Activated CD8-positive, alpha-beta memory T cell treated with anti-CD3 and anti-CD28 coated beads, Interleukin-2, amount 50 U/mL, for 1 hour (primary cell): Measurements from ENCODE around the gene MCFD2.

Experiments used
- DNase-seq: peaks from one replicate; pipeline ENCODE4 v3.0.0-alpha.2; 2020; ENCODE audit errors: extremely low read depth

MCFD2 gene

GRCh38 chr2:46873604-46874068 lies 42.0 kb downstream of the MCFD2 start:
- DNase-seq: no peak

DNA sequence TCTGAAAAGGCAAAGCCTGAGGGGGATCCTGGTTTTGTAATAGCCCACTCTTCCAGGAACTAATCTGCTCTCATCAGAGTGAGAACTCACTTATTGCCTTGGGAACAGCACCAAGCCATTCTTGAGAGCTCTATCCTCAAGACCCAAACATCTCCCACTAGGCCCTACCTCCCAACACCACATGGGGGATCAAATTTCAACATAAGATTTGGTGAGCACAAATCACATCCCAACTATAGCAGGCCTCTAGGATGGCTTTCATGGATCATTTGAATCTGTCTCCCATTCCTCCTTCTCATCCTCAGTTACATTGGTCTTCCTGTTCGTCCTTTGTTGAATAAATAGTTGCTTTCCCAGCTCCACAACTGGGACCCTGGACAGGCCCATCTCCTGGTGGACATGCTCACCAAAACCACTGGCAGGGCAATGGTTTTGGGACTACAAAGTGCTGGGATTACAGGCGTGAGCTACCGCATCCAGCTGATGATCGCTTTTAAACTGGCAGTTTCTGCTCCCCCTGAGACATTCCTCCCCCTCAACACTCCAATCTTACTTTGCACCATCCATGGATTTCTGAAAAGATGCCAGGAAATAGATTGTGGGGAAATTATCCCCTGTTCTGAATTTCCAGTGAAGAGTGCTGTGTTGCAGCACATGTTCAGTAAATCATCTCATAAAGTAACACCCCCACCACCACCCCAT lies 42.6 kb downstream of the MCFD2 start:
- DNase-seq: no peak

GRCh38 chr2:46871976-46872381 lies 43.6 kb downstream of the MCFD2 start:
- no peak for DNase-seq

GRCh38 chr2:46870051-46870839 lies 45.4 kb downstream of the MCFD2 start:
- no peak for DNase-seq

GRCh38 chr2:46869621-46870020 lies 46.0 kb downstream of the MCFD2 start:
- no peak for DNase-seq

GRCh38 chr2:46866770-46867246 lies 48.8 kb downstream of the MCFD2 start:
- no peak for DNase-seq

DNA sequence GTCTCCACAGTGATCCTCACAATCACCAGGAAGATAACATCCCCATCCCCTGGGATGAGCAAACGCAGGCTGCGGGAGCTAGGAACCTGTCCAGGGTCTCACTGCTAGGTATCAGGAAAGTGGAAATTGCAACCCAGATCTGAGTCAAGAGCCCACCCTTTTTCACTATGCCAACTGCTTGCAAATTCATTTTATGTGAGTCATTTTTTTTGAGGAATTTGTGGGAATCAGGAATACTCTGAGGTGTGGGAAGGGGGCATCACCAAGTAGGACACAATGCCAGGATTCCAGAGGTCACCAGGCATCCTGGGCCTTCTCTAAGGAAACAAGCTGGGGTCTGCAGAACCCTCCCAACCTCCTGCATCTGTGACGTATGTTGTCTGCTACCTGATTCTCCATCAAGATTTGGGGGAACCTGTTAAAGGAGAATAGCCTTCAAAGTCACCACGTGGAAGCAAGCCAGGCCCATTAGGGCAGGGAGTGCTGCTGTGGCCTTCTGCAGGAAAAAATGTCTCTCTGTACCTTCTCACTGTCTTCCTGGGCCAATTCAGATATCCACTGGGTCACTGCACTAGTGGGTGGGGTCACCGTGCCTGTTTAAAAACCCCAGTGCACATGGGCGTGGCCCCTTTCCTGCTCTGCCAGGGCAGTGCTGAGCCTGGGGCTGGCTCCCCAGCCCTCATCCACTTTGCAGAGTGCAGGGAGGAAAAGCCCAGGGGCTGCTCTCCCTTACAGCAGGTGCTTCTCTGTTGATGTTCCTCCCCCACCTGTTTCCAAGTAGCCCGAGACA lies 50.2 kb downstream of the MCFD2 start:
- DNase-seq: no peak

DNA sequence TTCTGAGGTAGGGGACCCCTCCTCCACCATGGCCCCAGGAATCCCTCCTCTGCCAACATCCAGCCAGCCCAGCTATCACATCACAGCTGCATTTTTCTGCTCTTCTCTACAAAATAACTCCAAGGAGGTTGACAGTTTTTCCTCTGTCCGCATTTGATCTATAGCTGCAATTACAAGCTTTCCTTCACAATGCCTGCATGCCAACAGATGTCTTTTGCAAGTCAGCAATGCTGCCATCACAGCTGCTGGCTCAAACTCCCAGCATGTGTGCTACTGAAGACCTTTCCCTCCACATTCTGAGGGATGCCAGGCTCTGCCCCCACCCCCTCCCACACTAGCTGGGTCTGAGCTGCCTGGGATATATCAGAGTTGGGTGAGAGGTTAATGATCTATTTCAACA lies 51.7 kb downstream of the MCFD2 start:
- DNase-seq: no peak

- no peak for DNase-seq
Measured at GRCh38 chr2:46862514-46862913, 53.1 kb downstream of the MCFD2 start.

- no peak for DNase-seq
Measured at GRCh38 chr2:46861916-46862315, 53.7 kb downstream of the MCFD2 start.

DNA sequence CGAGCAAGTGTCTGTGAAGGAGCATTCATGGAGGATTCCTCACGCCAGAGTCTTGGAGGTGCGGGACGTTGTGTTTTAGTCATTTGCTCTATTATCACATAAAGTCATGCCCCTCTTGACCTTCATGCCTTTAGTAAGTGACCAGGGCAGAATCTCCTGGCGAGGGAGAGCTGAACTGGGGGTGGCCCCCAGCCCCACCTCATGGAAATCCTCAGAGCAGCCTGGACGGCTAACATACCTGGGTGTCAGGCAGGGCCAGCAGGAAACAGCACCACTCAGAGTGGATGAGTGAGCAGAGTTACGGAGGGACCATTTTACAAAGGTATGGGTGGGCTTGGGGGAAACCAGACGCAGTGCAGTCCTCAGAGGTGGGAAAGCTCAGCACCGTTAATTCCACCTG lies 56.1 kb downstream of the MCFD2 start:
- no peak for DNase-seq

GRCh38 chr2:46858702-46859090 lies 56.9 kb downstream of the MCFD2 start:
- no peak for DNase-seq

DNA sequence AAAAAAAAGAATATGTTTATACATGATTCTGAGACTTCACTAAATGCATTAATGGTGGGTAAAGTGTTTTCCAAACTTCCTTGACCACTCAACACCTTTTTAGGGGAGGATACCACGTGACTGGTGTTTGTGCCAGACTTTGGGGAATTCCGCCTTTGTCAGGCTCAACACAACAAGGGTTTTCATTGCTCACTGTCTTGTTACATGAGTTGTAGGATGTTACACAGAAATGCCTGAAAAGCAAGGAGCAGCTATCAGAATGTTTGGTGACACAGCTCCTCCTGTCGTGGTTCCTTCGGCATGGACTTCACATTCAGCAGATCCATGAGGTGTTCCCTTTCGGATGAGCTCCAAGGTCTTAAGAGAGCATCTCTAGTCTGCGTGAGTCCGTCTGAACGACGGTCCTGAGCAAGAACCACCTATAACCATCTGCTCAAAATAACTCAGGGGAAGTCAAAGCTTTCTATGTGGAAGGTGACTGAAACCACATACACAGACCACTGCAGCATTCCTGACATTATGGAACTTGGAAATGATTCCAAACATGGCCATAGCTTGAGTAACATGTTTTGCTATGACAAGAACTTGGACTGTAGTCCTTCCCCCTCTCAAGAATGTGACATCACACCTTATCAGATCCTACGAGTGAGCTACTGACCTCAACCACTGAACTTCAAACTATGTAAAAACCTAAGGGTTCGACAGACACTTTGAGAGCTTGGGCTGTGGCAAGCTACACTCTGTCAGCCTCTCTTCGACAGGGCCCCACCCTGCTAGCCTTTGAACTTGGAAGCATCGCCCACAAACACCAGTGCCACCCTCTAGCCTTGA lies 57.5 kb downstream of the MCFD2 start:
- DNase-seq: no peak

- DNase-seq: no peak
Measured at GRCh38 chr2:46856336-46856735, 59.3 kb downstream of the MCFD2 start.

- no peak for DNase-seq
Measured at GRCh38 chr2:46855805-46856204, 59.8 kb downstream of the MCFD2 start.

DNA sequence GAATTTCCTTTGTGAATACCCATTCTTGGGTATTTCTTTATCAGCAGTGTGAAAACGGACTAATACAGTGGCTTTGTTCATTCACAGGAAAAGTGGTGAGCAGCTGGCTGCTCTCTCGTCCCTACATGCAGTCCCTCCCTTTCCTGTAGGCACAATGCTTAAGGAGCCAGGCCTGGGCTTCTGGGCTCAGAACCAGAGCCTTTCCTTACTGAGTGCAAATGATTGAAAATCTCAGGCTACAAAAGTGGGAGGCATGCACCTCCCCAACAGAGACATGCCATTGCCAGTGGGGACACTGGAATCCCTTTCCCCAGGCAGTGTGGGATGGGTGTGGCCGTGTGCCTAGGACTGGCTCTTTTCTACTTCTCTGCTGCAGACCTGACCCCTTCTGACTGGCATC lies 61.3 kb downstream of the MCFD2 start:
- DNase-seq: no peak

DNA sequence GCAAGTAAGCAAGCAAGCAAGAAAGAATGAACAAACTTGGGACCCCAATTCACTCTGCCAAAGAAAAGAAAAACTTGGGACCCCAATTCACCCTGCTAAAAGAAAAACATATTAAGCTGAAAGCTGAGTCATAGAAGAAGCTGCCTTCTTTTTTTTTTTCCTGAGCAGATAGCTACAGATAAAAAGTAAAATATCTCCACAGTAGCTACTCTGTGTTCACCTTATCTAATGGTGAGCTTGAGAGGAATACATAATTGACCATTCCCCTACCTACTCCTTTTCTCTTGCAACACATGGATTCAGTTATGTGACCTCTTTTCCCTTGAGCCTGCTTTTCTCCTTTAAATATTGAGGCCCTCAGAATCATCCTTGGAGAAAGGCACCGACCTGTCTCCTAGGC lies 63.0 kb downstream of the MCFD2 start:
- DNase-seq: no peak

GRCh38 chr2:46852124-46852523 lies 63.5 kb downstream of the MCFD2 start:
- no peak for DNase-seq
